NCI-H345 treated with DMSO at 0.1 percent for 48 hours (cell line): ENCODE data around the gene CABP7.

ENCODE experiments used
- DNase-seq: peaks from one replicate; lab custom pipeline; 2025; ENCODE audit not compliant: unreplicated experiment; lab: John Stamatoyannopoulos, UW

The CABP7 gene

DNA sequence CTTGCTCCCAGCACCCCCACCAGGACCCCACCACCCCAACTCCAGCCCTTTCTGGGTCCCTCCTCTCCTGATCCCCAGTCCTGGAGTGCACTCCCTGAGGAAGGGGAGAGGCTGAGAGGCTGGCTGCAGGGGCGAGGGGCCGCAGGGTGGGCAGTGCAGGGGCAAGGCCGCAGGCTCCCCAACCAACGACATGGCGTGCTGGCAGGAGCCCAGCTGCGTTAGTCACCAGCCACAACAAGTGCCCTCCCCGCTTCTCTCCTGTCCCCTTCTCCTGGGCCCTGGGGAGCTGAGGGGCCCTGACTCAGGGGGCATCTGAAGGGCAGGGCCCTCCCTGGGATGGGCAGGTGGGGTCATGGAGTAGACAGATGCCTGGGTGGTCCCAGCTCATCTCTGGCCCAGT is 2.3 kb downstream of the CABP7 start:
- DNase-seq: no peak

DNA sequence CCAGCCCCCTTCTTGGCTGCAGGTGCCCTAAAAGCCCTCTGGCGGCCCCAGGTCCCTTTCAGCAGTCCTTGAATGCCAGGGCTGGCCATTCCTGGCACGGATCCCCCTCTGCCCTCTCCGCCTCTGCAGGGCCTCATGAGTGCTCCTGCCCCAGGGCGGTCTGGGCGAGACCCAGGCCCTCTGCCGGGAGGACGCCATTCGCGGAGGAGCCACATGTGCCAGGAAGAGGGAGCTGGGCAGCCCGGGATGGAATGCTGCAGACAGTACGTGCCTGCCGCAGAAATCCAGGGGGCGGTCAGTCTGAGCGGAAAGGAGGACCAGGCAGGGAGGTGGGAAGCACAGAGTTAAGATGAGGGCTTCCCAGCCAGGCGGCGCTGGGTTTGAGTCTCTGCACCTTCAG is 2.8 kb downstream of the CABP7 start:
- no peak for DNase-seq

GRCh38 chr22:29723766-29724165 is 4.0 kb downstream of the CABP7 start:
- DNase-seq: no peak

GRCh38 chr22:29724843-29725242 is 5.0 kb downstream of the CABP7 start:
- DNase-seq: no peak

DNA sequence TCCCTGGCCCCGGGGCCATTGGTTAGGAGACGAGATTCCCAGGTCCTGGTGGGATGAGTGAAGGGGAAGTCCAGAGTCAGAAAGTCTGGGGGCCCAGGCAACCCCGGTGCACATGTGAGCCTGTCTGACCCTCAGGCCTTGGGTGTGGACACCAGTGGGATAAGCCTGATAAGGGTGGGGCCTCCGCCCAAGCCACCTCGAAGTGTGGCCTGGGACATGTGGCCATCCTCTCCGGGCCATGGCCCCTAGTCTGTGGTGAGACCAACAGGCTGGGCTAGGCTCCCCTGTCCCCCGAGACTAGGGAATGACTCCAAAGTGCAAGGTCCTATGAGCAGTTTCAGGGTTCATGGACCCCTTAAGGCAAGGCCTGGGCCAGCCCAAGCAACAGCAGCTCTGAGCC is 6.3 kb downstream of the CABP7 start:
- no peak for DNase-seq

- DNase-seq: no peak
Observed at GRCh38 chr22:29726512-29727130, 6.8 kb downstream of the CABP7 start.

- no peak for DNase-seq
Observed at GRCh38 chr22:29727131-29727523, 7.3 kb downstream of the CABP7 start.

DNA sequence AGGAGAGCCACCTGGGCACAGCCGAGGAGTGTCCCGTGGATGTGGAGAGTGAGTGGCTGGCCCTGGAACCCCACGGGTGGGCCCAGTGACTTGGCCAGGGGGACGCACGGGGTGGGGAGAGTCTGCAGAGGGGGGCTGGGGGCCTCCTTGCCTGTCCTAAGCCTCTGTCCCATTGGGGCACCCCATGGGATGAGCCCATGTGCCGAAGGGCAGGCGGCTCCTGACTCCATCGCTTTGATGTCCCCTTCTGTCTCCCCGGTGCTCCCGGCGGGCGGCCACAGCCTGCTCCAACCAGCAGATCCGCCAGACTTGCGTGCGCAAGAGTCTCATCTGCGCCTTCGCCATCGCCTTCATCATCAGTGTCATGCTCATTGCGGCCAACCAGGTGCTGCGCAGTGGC is 9.4 kb downstream of the CABP7 start:
- DNase-seq: no peak

- DNase-seq: no peak
Observed at GRCh38 chr22:29731058-29731850, 11.5 kb downstream of the CABP7 start.

GRCh38 chr22:29732883-29733282 is 13.1 kb downstream of the CABP7 start:
- no peak for DNase-seq

GRCh38 chr22:29733362-29734201 is 13.8 kb downstream of the CABP7 start:
- DNase-seq: peak; percentile 74

DNA sequence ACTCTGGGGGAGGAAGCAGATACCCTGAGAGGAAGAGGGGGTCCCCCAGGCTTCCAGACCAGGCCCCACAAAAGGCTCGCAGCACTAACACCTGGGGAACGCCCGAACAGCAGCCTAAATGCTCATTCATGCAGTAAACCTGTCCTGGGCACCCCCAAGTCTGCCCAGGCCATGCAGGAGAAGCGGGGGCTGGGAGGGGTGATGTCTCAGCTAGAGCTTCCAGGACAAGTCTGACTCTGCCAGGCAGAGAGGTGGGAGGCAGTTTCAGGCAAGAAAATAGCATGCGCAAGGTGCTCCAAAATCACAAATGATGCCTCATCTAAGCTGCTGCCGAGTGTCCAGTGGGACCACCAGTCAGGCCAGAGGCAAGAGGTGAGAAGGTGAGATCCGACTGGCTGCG is 14.6 kb downstream of the CABP7 start:
- no peak for DNase-seq

DNA sequence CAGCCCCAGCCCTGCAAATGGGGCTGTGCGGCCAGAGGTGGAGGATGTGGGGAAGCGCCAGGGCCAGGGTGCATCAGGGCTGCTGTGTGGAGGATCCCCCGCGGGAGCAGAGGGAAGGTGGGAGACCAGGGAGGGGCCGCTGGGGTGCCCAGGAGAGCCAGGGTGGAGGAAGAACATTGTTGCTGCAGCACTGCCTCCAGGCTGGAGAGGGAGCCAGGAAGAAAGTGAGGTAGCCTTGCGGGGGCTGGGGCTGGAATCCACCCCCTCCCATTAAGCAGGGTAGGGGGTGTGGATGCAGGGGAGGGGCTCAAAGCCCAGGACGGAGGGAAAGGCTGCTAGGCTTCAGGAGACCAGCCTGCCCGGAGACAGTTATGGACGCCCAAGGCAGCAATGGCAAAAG is 15.0 kb downstream of the CABP7 start:
- no peak for DNase-seq

DNA sequence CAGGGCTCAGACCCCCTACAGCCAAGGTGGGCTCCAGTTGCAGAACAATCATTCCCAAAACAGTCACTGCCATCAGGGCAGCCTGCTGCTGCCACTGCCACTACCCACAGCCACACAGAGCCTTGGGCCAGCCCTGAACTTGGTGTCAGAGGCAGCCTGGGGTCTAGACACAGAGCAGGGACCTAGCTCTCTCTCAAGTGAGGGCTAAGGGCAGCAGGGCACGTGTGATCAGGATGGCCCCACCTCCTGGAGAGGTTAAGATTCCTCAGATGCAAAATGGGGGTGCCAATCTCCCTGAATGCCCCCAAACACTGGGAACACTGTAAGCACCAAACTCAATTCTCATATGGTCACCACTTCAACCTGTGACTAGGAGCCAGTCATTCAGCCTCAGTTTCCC is 15.6 kb downstream of the CABP7 start:
- DNase-seq: no peak

DNA sequence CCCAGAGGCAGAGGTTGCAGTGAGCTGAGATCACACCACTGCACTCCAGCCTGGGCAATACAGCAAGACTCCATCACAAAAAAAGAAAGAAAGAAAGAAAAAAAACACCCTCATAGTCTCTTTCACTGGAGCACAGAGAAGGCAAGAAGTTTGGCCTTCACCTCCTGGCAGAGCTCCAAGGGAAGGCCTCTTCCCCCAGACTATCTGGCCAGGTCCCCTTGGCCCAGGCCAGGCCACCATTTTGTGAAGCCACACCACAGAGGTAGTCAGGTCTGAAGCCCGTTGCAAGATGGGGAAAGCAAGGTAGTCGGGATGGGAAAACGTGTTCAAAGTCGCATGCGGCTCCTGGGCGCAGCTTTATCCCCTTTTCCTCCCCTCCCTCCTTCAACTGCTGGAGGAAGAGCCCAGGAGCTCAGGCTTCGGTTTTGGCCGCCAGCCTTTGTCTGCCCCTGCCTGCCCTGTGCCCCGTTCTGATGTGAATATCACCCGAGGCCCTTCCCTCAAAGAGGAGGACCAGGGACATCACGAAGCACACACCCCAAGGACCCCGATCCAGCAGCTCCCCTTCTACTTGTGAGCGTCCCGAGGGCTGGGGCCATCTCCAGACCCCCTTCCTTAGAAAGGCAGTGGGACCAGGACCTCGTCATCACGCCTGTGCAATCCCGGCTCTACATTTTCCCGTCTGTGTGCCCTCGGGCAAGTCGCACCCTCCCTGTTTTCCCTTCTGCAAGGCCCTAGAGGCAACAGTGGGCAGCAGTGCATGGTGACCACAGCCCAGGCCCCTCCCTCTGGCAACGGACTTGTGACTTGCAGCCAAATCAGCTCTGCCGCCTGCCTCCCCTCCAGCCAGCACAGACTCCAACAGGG is 17.7 kb downstream of the CABP7 start:
- no peak for DNase-seq

DNA sequence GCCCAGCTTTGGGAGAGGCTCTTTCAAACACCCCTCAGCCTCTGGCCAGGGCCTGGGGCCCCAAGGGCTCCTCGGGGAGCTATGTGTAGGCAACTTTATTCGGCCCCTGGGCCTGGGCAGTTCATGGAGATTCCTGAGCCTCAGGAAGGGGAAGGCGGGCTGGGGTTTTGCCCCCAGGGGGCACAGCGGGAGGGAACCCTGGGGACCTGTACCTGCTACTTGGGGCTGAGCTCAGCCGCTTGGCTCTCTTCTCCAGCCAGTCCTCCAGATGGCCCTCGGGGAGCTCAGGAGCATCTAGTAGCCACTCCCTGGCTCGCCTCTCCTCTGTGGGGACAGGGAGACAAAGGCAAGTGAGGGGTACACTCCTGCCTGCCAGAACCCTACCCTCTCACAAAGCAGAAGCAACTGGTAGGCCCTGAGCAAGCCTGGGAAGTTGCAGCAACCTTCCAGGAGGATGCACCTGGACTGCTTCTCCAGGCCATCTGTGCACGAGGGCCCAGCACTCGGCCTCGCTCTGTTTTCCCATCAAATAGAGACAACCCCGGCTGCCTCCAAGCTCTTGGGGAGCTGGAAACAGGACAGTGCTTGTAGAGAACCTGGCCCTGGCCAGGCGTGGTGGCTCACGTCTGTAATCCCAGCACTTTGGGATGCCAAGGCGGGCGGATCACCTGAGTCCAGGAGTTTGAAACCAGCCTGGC is 18.5 kb downstream of the CABP7 start:
- no peak for DNase-seq

GRCh38 chr22:29739346-29739875 is 19.6 kb downstream of the CABP7 start:
- DNase-seq: no peak

DNA sequence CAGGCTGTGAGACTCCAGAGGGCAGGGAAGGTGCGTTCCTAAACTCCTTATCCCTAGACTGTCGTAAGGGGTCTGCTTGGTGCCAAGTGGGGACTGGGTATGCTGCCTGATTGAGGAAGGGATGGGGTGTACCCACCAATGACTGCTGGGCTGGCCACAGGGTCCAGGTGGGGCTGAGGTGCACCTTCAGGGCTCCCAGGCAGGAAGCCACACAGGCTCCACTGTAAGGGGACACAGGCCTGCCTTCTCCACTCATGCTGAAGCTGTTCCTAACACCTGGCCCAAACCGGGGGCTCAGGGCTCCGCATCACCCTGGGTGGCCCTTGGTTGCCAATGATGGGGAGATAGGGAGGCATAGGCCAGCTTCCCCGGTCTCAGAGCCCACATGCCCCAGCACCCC is 20.4 kb downstream of the CABP7 start:
- DNase-seq: no peak

DNA sequence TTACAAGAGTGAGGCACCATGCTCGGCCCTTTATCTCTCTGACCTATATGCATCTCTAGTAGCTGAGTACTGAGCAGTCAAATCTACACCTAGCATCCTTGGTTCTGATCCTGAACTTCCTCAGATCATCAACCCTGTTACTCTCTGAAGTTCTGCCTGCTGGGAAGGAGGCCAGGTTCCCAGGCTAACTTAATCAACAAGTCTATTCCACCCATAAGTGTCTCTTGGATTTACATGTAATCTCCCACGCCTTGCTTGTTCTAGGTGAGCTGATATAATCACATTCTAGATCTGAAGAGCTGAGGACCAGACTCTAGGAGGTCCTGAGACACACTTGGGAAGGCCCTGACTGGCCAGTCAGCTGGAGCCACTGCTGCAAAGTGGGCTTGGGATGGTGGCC is 22.1 kb downstream of the CABP7 start:
- DNase-seq: no peak

DNA sequence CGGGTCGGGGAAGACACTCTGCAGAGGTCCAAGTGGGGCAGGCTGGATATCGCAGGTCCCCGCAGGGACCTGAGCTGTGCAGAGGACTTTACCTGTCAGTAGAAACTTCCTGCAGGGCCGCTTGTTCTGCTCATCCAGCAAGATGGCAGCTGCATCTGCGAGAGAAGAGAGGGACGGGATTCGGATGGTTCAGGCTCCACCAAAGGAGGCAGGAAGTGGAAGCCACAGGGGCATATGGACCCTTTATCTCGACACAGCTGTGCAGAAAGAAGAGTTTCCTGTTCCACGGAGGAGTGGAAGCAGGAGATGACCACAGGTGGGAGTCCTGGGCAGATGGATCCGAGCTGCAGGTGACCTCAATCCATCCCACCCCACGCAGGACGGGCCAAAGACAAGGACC is 22.5 kb downstream of the CABP7 start:
- DNase-seq: no peak
